H1 (cell line): ENCODE results near the gene AOC1. TPM values are rescaled to one million over a fixed set of nuclear protein-coding genes. Genes with fewer than 3 reads are reported as not detected.

Experiments
- CTCF ChIA-PET: fragments of 300-600 bp; sonication (Branson Sonifier 250); formaldehyde crosslinking; loops from one replicate; lab custom pipeline; 2021; ENCODE audit not compliant: partially characterized antibody; lab: Charles Lee
- POLR2A ChIA-PET: fragments of 300-600 bp; sonication (Branson Sonifier 250); formaldehyde crosslinking; loops from one replicate; lab custom pipeline; 2021; ENCODE audit warnings: inconsistent platforms; ENCODE audit not compliant: partially characterized antibody; lab: Charles Lee
- DNase-seq, 2 experiments: peaks; one replicate each; pipeline versions ENCODE4 v3.0.0 to v3.0.0-alpha.2; 2010 to 2022; ENCODE audit warnings: low spot score in 2 of 2, low read depth in 1 of 2, mixed read lengths in 1 of 2
- FAIRE-seq: peaks from 2 replicates; lab custom pipeline; 2011; peaks lifted over from hg19 to GRCh38; lab: Jason Lieb, UNC
- H2AFZ ChIP-seq: 2 replicates; pipeline ENCODE4 v1.8.1; 2012; ENCODE audit warnings: low read length, inconsistent platforms
- H2AK5ac ChIP-seq: 2 replicates; pipeline ENCODE4 v1.6.1; 2013; ENCODE audit warnings: low read depth, low read length
- H2BK120ac ChIP-seq: replicated peaks from 2 replicates; pipeline ENCODE3; 2013; ENCODE audit warnings: low read depth, low read length, inconsistent platforms
- H2BK12ac ChIP-seq: 2 replicates; pipeline ENCODE4 v1.6.1; 2013; ENCODE audit warnings: low read depth, low read length
- H2BK15ac ChIP-seq: 2 replicates; pipeline ENCODE4 v1.6.1; 2013; ENCODE audit warnings: low read length
- H2BK20ac ChIP-seq: 2 replicates; pipeline ENCODE4 v1.6.1; 2013; ENCODE audit warnings: low read length
- H2BK5ac ChIP-seq: 2 replicates; pipeline ENCODE4 v1.6.1; 2013; ENCODE audit warnings: low read depth, low read length
- H3K14ac ChIP-seq: 2 replicates; pipeline ENCODE4 v1.6.1; 2013; ENCODE audit warnings: inconsistent platforms; ENCODE audit not compliant: insufficient read length
- H3K18ac ChIP-seq: 2 replicates; pipeline ENCODE4 v1.6.1; 2013; ENCODE audit warnings: low read length; ENCODE audit errors: extremely low read depth
- H3K23ac ChIP-seq: 2 replicates; pipeline ENCODE4 v1.6.1; 2013; ENCODE audit warnings: inconsistent platforms; ENCODE audit not compliant: insufficient read length
- H3K23me2 ChIP-seq: 2 replicates; pipeline ENCODE4 v1.6.1; 2013; ENCODE audit warnings: low read depth, low read length
- H3K27ac ChIP-seq: 2 replicates; pipeline ENCODE4 v1.6.1; 2011; ENCODE audit warnings: low read depth, low read length, inconsistent platforms
- H3K27me3 ChIP-seq, 4 experiments: replicated peaks in 1 of 4; 1 replicate in 1 of 4; 2 replicates in 3 of 4; pipeline versions ENCODE4 v1.6.1 to v1.8.1; 2011 to 2013; ENCODE audit warnings: low read length in 3 of 4, mild to moderate bottlenecking in 3 of 4, inconsistent platforms in 2 of 4, mixed read lengths in 2 of 4, moderate library complexity in 1 of 4; ENCODE audit not compliant: control insufficient read depth in 3 of 4, insufficient read depth in 3 of 4; ENCODE audit errors: extremely low read depth in 1 of 4
- H3K36me3 ChIP-seq, 4 experiments: 2 replicates each; pipeline versions ENCODE4 v1.6.1 to v1.8.1; 2011 to 2013; ENCODE audit warnings: mild to moderate bottlenecking in 4 of 4, low read length in 3 of 4, moderate library complexity in 2 of 4, control low read depth in 1 of 4, inconsistent platforms in 1 of 4; ENCODE audit not compliant: insufficient read depth in 4 of 4, control insufficient read depth in 2 of 4
- H3K4ac ChIP-seq: replicated peaks from 2 replicates; pipeline ENCODE3; 2013; ENCODE audit warnings: low read length, low read depth, mixed read lengths, inconsistent platforms; ENCODE audit not compliant: insufficient read length
- H3K4me1 ChIP-seq, 4 experiments: replicated peaks in 1 of 4; 1 replicate in 1 of 4; 2 replicates in 3 of 4; pipeline versions ENCODE4 v1.6.1 to v1.8.1; 2011 to 2013; ENCODE audit warnings: low read length in 3 of 4, inconsistent platforms in 2 of 4, mixed read lengths in 1 of 4; ENCODE audit not compliant: insufficient read depth in 4 of 4, control insufficient read depth in 3 of 4
- H3K4me2 ChIP-seq, 2 experiments: 2 replicates each; pipeline versions ENCODE4 v1.6.1 to v1.8.1; 2011 to 2013; ENCODE audit warnings: low read depth in 2 of 2, low read length in 2 of 2, control low read depth in 1 of 2, inconsistent platforms in 1 of 2, mild to moderate bottlenecking in 1 of 2; ENCODE audit not compliant: insufficient read depth in 1 of 2
- H3K4me3 ChIP-seq, 4 experiments: fragments of 200-600, 300-600 bp in 1 of 4; sonication (generic), shearing (Covaris generic), sonication (Bioruptor Twin) in 1 of 4; 2 replicates each; pipeline versions ENCODE4 v1.5.1 to v1.8.1; 2011 to 2016; ENCODE audit warnings: low read length in 4 of 4, low read depth in 3 of 4, control low read depth in 2 of 4, inconsistent platforms in 2 of 4, mild to moderate bottlenecking in 2 of 4, mixed read lengths in 1 of 4, moderate library complexity in 1 of 4; ENCODE audit not compliant: insufficient read depth in 2 of 4; ENCODE audit errors: extremely low read depth in 1 of 4
- H3K56ac ChIP-seq: replicated peaks from 2 replicates; pipeline ENCODE3; 2013; ENCODE audit warnings: low read depth, mild to moderate bottlenecking, mixed read lengths, low read length, inconsistent platforms; ENCODE audit not compliant: insufficient read length
- H3K79me1 ChIP-seq: 2 replicates; pipeline ENCODE4 v1.6.1; 2013; ENCODE audit warnings: low read depth, low read length, control low read depth
- H3K79me2 ChIP-seq, 2 experiments: 2 replicates each; pipeline versions ENCODE4 v1.6.1 to v1.8.1; 2012 to 2013; ENCODE audit warnings: low read length in 2 of 2, mild to moderate bottlenecking in 2 of 2, inconsistent platforms in 1 of 2; ENCODE audit not compliant: insufficient read depth in 2 of 2, control insufficient read depth in 1 of 2
- H3K9ac ChIP-seq, 4 experiments: replicated peaks in 1 of 4; 1 replicate in 1 of 4; 2 replicates in 3 of 4; pipeline versions ENCODE4 v1.6.1 to v1.8.1; 2011 to 2013; ENCODE audit warnings: low read depth in 3 of 4, low read length in 3 of 4, control low read depth in 2 of 4, mild to moderate bottlenecking in 2 of 4, moderate library complexity in 2 of 4, inconsistent platforms in 1 of 4; ENCODE audit errors: extremely low read depth in 1 of 4
- H3K9me3 ChIP-seq, 2 experiments: 2 replicates each; pipeline versions ENCODE4 v1.6.1 to v1.8.1; 2012 to 2013; ENCODE audit warnings: mild to moderate bottlenecking in 2 of 2, moderate library complexity in 2 of 2, control low read depth in 1 of 2, inconsistent platforms in 1 of 2, low read depth in 1 of 2, low read length in 1 of 2, mixed read lengths in 1 of 2; ENCODE audit not compliant: insufficient read depth in 2 of 2
- H4K20me1 ChIP-seq, 2 experiments: replicated peaks in 1 of 2; 2 replicates each; pipeline versions ENCODE3 to v1.8.1; 2011 to 2013; ENCODE audit warnings: inconsistent platforms in 2 of 2, low read length in 2 of 2, mild to moderate bottlenecking in 1 of 2; ENCODE audit not compliant: insufficient read depth in 2 of 2, control insufficient read depth in 1 of 2
- H4K5ac ChIP-seq: 2 replicates; pipeline ENCODE4 v1.6.1; 2013; ENCODE audit warnings: low read length, low read depth, mixed read lengths, inconsistent platforms; ENCODE audit not compliant: insufficient read length
- H4K8ac ChIP-seq: 2 replicates; pipeline ENCODE4 v1.8.0; 2013; ENCODE audit warnings: mild to moderate bottlenecking, moderate library complexity, low read length, inconsistent platforms; ENCODE audit not compliant: insufficient read depth; ENCODE audit errors: extremely low read depth
- H4K91ac ChIP-seq: replicated peaks from 2 replicates; pipeline ENCODE3; 2013; ENCODE audit warnings: low read length, mixed read lengths, inconsistent platforms; ENCODE audit not compliant: insufficient read length
- SP1 ChIP-seq: IDR thresholded peaks from 2 replicates; pipeline ENCODE4 v1.6.1; 2011; ENCODE audit warnings: low read depth, low read length
- WGBS, 2 experiments: shearing (Covaris generic) in 1 of 2; methylation state at CpG; one replicate each; pipeline versions ENCODE4 v1.1.6 to v1.1.7; 2013 to 2015; ENCODE audit warnings: low lambda C conversion rate in 2 of 2, mixed read lengths in 2 of 2, inconsistent platforms in 1 of 2, low coverage in 1 of 2, missing lambda C conversion rate in 1 of 2; ENCODE audit not compliant: insufficient replicate concordance in 2 of 2, insufficient coverage in 1 of 2, insufficient read length in 1 of 2; ENCODE audit errors: extremely low coverage in 1 of 2, missing lambda C conversion rate in 1 of 2; 5-methylcytosine and 5-hydroxymethylcytosine counted together
- polyA plus RNA-seq, 7 experiments: library from polyadenylated mRNA; depleted of rRNA in 3 of 7; stranded (reverse) in 5 of 7; unstranded in 2 of 7; fragments of >200 nt in 5 of 7; fragments of 200-250 nt in 2 of 7; gene quantifications; 1 replicate in 5 of 7; 2 replicates in 1 of 7; 4 replicates in 1 of 7; pipeline versions ENCODE4 v1.2.1 to v1.2.3, GENCODE V29; 2011 to 2013; ENCODE audit warnings: missing spikeins in 2 of 7, mixed read lengths in 2 of 7
- total RNA-seq: library from RNA; stranded (reverse); fragmentation: NEBNext Ultra II Directional; extraction: Animal tissue kit (Norgen Biotek cat#: 25700); gene quantifications from 2 replicates; pipeline ENCODE4 v1.2.1, GENCODE V29; 2021

AOC1 gene
- total and polyA plus RNA-seq, 2 of the 8 experiments (the other 6 are each of a cell fraction or from before 2014, with no cell fraction given) = 0.15 to 0.17 TPM

DNA sequence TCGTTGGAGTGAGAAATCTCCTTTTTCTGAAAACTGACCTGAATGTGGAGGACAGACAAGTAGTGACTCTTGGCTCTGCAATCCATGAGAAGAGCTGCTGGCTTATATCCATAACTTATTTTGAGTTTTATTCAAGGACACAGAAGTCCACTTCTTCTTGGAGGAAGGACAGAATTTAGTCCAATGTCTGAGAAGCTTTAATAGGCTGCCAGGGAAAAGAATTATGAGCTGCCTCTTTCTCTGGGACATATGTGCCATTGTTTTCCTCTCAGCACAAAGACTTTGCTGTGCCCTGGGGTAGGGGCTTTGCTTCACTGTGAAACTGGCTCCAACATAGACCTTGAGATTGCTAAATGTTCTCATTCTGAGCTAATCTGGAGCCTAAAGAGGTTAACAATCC, 20.5 kb upstream of the AOC1 start:
- Histone ChIP-seq H2BK5ac (no peak overlapping the region), H3K4me2 (no peak overlapping the region), H3K9me3 (no peaks in the 10 kb centered on the region), H4K5ac (no peak overlapping the region), H3K79me2 (no peaks in the 10 kb centered on the region), H3K18ac (no peak overlapping the region), H3K14ac (no peak overlapping the region), H3K4ac (no peak overlapping the region), H2AK5ac (no peak overlapping the region), H3K9ac (no peak overlapping the region), H2BK12ac (no peak overlapping the region), H2AFZ (no peak overlapping the region), H4K91ac (no peak overlapping the region), H2BK120ac (no peak overlapping the region), H4K20me1 (no peaks in the 10 kb centered on the region), H3K4me3 (no peak overlapping the region), H2BK15ac (no peak overlapping the region), H3K23ac (no peak overlapping the region), H3K79me1 (no peaks in the 10 kb centered on the region), H4K8ac (no peak overlapping the region), H3K27me3 (no peaks in the 10 kb centered on the region), H3K23me2 (no peaks in the 10 kb centered on the region), H2BK20ac (no peak overlapping the region), H3K27ac (no peak overlapping the region), H3K56ac (no peak overlapping the region), H3K4me1 (no peaks in the 10 kb centered on the region), H3K36me3 (no peaks in the 10 kb centered on the region)
- FAIRE-seq (no peak), DNase-seq (no peak)
- CTCF ChIA-PET = interaction anchor here (0.8 to 1.3 kb wide), 2 partner anchors 45 to 130 kb away, joined by 3 read pairs; no protein-coding TSS in a partner anchor
- 94% methylated on average over 1 of the region's 1 CpG; no CpG with 5 or more reads in 1 of the 2 experiments for WGBS, 2 experiments
- POLR2A ChIA-PET = interaction anchor here (1.6 kb wide), 1 partner anchor 10 kb away, joined by 3 read pairs; no protein-coding TSS in a partner anchor
- TF ChIP-seq SP1 = no peak
